IMR-90 (cell line): Measurements from ENCODE around the gene CENPS. TPM values are rescaled to one million over a fixed set of nuclear protein-coding genes. Genes with fewer than 3 reads are reported as not detected.
"Not testable (repeated sequence)": the region's sequence is repeated elsewhere in the genome, so short reads cannot be mapped to it uniquely, and the experiment has no call there.

Source experiments
- ATAC-seq: fragments of 200-7000 bp; cut with Tn5 transposase; 2 replicates; pipeline ENCODE4 v1.9.1; 2020; ENCODE audit warnings: low read depth, mild to moderate bottlenecking, moderate library complexity
- BruUV-seq: library from RNA; stranded (reverse); fragments of 400-500 nt; replicated peaks from 2 replicates; lab custom pipeline; 2021; lab: Mats Ljungman, UMichigan
- CTCF ChIA-PET: fragments of 300-600 bp; formaldehyde crosslinking; extraction: SDS; loops from one replicate; lab custom pipeline; 2021; ENCODE audit warnings: antibody characterized with exemption; lab: Yijun Ruan, JAX
- POLR2A ChIA-PET: fragments of 300-600 bp; sonication (Branson Sonifier 250); formaldehyde crosslinking; loops from one replicate; lab custom pipeline; 2022; ENCODE audit warnings: antibody characterized with exemption; ENCODE audit not compliant: unreplicated experiment; lab: Charles Lee
- DNase-seq: peaks from one replicate; pipeline ENCODE4 v3.0.0; 2013
- H2AFZ ChIP-seq: replicated peaks from 2 replicates; pipeline ENCODE3; 2013; ENCODE audit warnings: low read length, mild to moderate bottlenecking; ENCODE audit not compliant: poor library complexity
- H2AK5ac ChIP-seq: 2 replicates; pipeline ENCODE4 v1.6.1; 2013; ENCODE audit warnings: low read depth, low read length, inconsistent platforms
- H2AK9ac ChIP-seq: replicated peaks from 2 replicates; pipeline ENCODE3; 2013; ENCODE audit warnings: mild to moderate bottlenecking, low read depth, low read length, moderate library complexity; ENCODE audit not compliant: poor library complexity
- H2BK120ac ChIP-seq: 2 replicates; pipeline ENCODE4 v1.6.1; 2013; ENCODE audit warnings: low read depth, low read length, inconsistent platforms
- H2BK15ac ChIP-seq: 3 replicates; pipeline ENCODE4 v1.6.1; 2013; ENCODE audit warnings: low read depth, low read length, inconsistent platforms
- H2BK20ac ChIP-seq: 2 replicates; pipeline ENCODE4 v1.6.1; 2013; ENCODE audit warnings: low read depth, mild to moderate bottlenecking, inconsistent platforms, low read length, moderate library complexity
- H2BK5ac ChIP-seq: 2 replicates; pipeline ENCODE4 v1.6.1; 2013; ENCODE audit warnings: mild to moderate bottlenecking, low read depth, low read length, inconsistent platforms; ENCODE audit not compliant: poor library complexity, severe bottlenecking
- H3K14ac ChIP-seq: replicated peaks from 2 replicates; pipeline ENCODE4 v1.6.1; 2013; ENCODE audit warnings: low read depth, low read length, inconsistent platforms
- H3K18ac ChIP-seq: 2 replicates; pipeline ENCODE4 v1.6.1; 2013; ENCODE audit warnings: low read depth, low read length, control low read depth
- H3K23ac ChIP-seq: 2 replicates; pipeline ENCODE4 v1.6.1; 2013; ENCODE audit warnings: low read depth, low read length, inconsistent platforms
- H3K27ac ChIP-seq: 2 replicates; pipeline ENCODE4 v1.5.1; 2013; ENCODE audit warnings: mild to moderate bottlenecking, control low read depth, low read length; ENCODE audit not compliant: insufficient read depth
- H3K27me3 ChIP-seq: 2 replicates; pipeline ENCODE4 v1.6.1; 2013; ENCODE audit warnings: low read length; ENCODE audit not compliant: control insufficient read depth, insufficient read depth
- H3K36me3 ChIP-seq: 2 replicates; pipeline ENCODE4 v1.6.1; 2013; ENCODE audit warnings: low read length, mixed read lengths; ENCODE audit not compliant: control insufficient read depth, insufficient read depth
- H3K4ac ChIP-seq: 2 replicates; pipeline ENCODE4 v1.6.1; 2013; ENCODE audit warnings: low read depth, low read length, inconsistent platforms
- H3K4me1 ChIP-seq: 2 replicates; pipeline ENCODE4 v1.6.1; 2013; ENCODE audit warnings: low read length, mixed read lengths; ENCODE audit not compliant: control insufficient read depth, insufficient read depth
- H3K4me2 ChIP-seq: 2 replicates; pipeline ENCODE4 v1.6.1; 2013; ENCODE audit warnings: low read depth, mild to moderate bottlenecking, control low read depth, low read length, moderate library complexity
- H3K4me3 ChIP-seq: 2 replicates; pipeline ENCODE4 v1.5.1; 2013; ENCODE audit warnings: low read depth, mild to moderate bottlenecking, control low read depth, low read length, moderate library complexity; ENCODE audit not compliant: insufficient read depth
- H3K56ac ChIP-seq: 2 replicates; pipeline ENCODE4 v1.6.1; 2013; ENCODE audit warnings: low read length, inconsistent platforms; ENCODE audit not compliant: insufficient read depth; ENCODE audit errors: extremely low read depth
- H3K79me1 ChIP-seq, 2 experiments: 2 replicates each; pipeline ENCODE4 v1.6.1; 2013; ENCODE audit warnings: low read length in 2 of 2, inconsistent platforms in 1 of 2, low read depth in 1 of 2
- H3K9ac ChIP-seq: 2 replicates; pipeline ENCODE4 v1.6.1; 2013; ENCODE audit warnings: low read depth, low read length, control low read depth
- H3K9me1 ChIP-seq: 2 replicates; pipeline ENCODE4 v1.6.1; 2013; ENCODE audit warnings: low read length, inconsistent platforms; ENCODE audit not compliant: insufficient read depth
- H3K9me3 ChIP-seq: 2 replicates; pipeline ENCODE4 v1.6.1; 2013; ENCODE audit warnings: low read length; ENCODE audit not compliant: control insufficient read depth, insufficient read depth
- H4K20me1 ChIP-seq: 2 replicates; pipeline ENCODE4 v1.6.1; 2013; ENCODE audit warnings: low read length, inconsistent platforms; ENCODE audit not compliant: insufficient read depth
- H4K5ac ChIP-seq: 2 replicates; pipeline ENCODE4 v1.6.1; 2013; ENCODE audit warnings: mild to moderate bottlenecking, low read depth, low read length, control low read depth
- H4K8ac ChIP-seq, 2 experiments: 2 replicates each; pipeline ENCODE4 v1.6.1; 2013; ENCODE audit warnings: low read depth in 2 of 2, low read length in 2 of 2, control low read depth in 1 of 2, inconsistent platforms in 1 of 2
- H4K91ac ChIP-seq: 2 replicates; pipeline ENCODE4 v1.6.1; 2013; ENCODE audit warnings: low read depth, low read length, inconsistent platforms; ENCODE audit not compliant: insufficient read depth
- WGBS, 2 experiments: methylation state at CpG; one replicate each; pipeline versions ENCODE4 v1.1.5 to v1.1.7; 2013; ENCODE audit warnings: missing lambda C conversion rate in 2 of 2; ENCODE audit not compliant: insufficient read length in 1 of 2; ENCODE audit errors: extremely low coverage in 2 of 2; 5-methylcytosine and 5-hydroxymethylcytosine counted together
- dilution Hi-C: fragments of 300-500 bp; cut with HindIII; formaldehyde crosslinking; loops from one replicate; pipeline ENCODE4 v1.14.3; 2018; ENCODE audit warnings: low sequenced_read_pairs; ENCODE audit not compliant: unreplicated experiment
- in situ Hi-C: fragments of 300-500 bp; cut with MboI; formaldehyde crosslinking; loops from 3 replicates; pipeline ENCODE4 v1.14.3; 2019; ENCODE audit warnings: low sequenced_read_pairs, inconsistent platforms, mixed read lengths
- intact Hi-C: fragments of 100-400 bp; cut with micrococcal nuclease; formaldehyde crosslinking; loops from 2 replicates; pipeline ENCODE4 v1.10.0; 2022
- polyA plus RNA-seq, 3 experiments: library from polyadenylated mRNA; depleted of rRNA; stranded (reverse); fragments of >200 nt; gene quantifications; 2 replicates each; pipeline ENCODE4 v1.2.3, GENCODE V29; 2012; ENCODE audit warnings: low replicate concordance in 1 of 3
- total RNA-seq: library from RNA; depleted of rRNA; stranded (reverse); fragments of >200 nt; gene quantifications from 2 replicates; pipeline ENCODE4 v1.2.3, GENCODE V29; 2012

CENPS gene
- total and polyA plus RNA-seq, 2 of the 4 experiments (the other 2 are of a cell fraction), result 9.9 to 12.3 TPM

DNA sequence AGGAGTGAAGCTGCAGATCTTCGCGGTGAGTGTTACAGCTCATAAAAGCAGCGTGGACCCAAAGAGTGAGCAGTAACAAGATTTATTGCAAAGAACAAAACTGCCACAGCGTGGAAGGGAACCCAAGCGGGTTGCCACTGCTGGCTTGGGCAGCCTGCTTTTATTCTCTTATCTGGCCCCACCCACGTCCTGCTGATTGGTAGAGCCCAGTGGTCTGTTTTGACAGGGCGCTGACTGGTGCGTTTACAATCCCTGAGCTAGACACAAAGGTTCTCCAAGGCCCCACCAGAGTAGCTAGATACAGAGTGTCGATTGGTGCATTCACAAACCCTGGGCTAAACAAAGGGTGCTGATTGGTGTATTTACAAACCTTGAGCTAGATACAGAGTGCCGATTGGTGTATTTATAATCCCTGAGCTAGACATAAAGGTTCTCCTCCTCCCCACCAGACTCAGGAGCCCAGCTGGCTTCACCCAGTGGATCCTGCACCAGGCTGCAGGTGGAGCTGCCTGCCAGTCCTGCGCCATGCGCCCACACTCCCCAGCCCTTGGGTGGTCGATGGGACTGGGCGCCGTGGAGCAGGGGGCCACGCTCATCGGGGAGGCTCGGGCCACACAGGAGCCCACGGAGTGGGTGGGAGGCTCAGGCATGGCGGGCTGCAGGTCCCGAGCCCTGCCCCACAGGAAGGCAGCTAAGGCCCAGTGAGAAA is 4.3 kb upstream of the CENPS start:
- POLR2A ChIA-PET, ATAC-seq: not testable (repeated sequence)

DNA sequence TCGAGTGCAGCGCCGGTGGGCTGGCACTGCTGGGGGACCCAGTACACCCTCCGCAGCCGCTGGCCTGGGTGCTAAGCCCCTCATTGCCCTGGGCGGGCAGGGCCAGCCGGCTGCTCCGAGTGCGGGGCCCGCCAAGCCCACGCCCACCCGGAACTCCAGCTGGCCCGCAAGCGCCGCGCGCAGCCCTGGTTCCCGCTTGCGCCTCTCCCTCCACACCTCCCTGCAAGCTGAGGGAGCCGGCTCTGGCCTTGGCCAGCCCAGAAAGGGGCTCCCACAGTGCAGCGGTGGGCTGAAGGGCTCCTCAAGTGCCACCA is 3.7 kb upstream of the CENPS start:
- H3K4ac ChIP-seq, H2AFZ ChIP-seq, H2AK9ac ChIP-seq, H3K9me3 ChIP-seq, H2BK120ac ChIP-seq, H3K9me1 ChIP-seq, H3K4me3 ChIP-seq, H3K27ac ChIP-seq, ATAC-seq, H3K18ac ChIP-seq, H4K8ac ChIP-seq, H3K4me1 ChIP-seq, H2BK15ac ChIP-seq, H4K91ac ChIP-seq, H3K4me2 ChIP-seq, H3K27me3 ChIP-seq, H2AK5ac ChIP-seq, in situ Hi-C loops, H3K36me3 ChIP-seq, H3K9ac ChIP-seq, H4K5ac ChIP-seq, BruUV-seq, POLR2A ChIA-PET, H2BK20ac ChIP-seq, H4K20me1 ChIP-seq, H2BK5ac ChIP-seq, DNase-seq, H3K56ac ChIP-seq, H3K23ac ChIP-seq, CTCF ChIA-PET, dilution Hi-C loops, H3K14ac ChIP-seq: not testable (repeated sequence)
- peaks cover 7 to 17% of the 10 kb centered on the region in 2 experiments; a peak in 3 of 4 replicates for H3K79me1 ChIP-seq
- no CpG with 5 or more reads among the region's 21 CpGs for WGBS, 2 experiments
- intact Hi-C loops, result loop anchor here (10.0 kb wide), 1 partner anchor 392 kb away; the partner anchor contains the start of gene UBE4B

More for the DNA sequence above, 4.3 kb upstream of the CENPS start:
- H3K36me3 ChIP-seq, H3K27ac ChIP-seq, H3K4me3 ChIP-seq, CTCF ChIA-PET, H3K27me3 ChIP-seq, H4K20me1 ChIP-seq, H3K9me3 ChIP-seq, H2BK20ac ChIP-seq, DNase-seq, H2BK5ac ChIP-seq, H3K4me2 ChIP-seq, H3K14ac ChIP-seq, H3K56ac ChIP-seq, H3K9ac ChIP-seq, H4K91ac ChIP-seq, BruUV-seq, H3K18ac ChIP-seq, H4K8ac ChIP-seq, H3K4ac ChIP-seq, dilution Hi-C loops, H2AK5ac ChIP-seq, H3K4me1 ChIP-seq, in situ Hi-C loops, H2AFZ ChIP-seq, H3K23ac ChIP-seq, H2AK9ac ChIP-seq, H2BK120ac ChIP-seq, H4K5ac ChIP-seq, H2BK15ac ChIP-seq, H3K9me1 ChIP-seq: not testable (repeated sequence)
- WGBS, 2 experiments, result no CpG with 5 or more reads among the region's 21 CpGs
- peaks cover 3 to 11% of the 10 kb centered on the region in 2 experiments; a peak in 3 of 4 replicates for H3K79me1 ChIP-seq
- intact Hi-C loops, result loop anchor here (10.0 kb wide), 1 partner anchor 391 kb away; the partner anchor contains the start of gene UBE4B
